HK-2 (cell line): ENCODE results near the gene VWA3B.
"Not testable (repeated sequence)": the region's sequence is repeated elsewhere in the genome, so short reads cannot be mapped to it uniquely, and the experiment has no call there.

ENCODE experiments used
- DNase-seq: peaks from one replicate; pipeline ENCODE4 v3.0.0-alpha.2; 2018; ENCODE audit not compliant: unreplicated experiment

The VWA3B gene

GRCh38 chr2:98086491-98087446, at the start of gene VWA3B:
Gene VWA3B (plus strand): TSS chr2:98087167. CDS start chr2:98093093, 5,926 bp downstream.
- no peak for DNase-seq

- DNase-seq, result no peak
Measured at GRCh38 chr2:98037206-98037605, 49.8 kb upstream of the VWA3B start.

GRCh38 chr2:98037666-98038336, 49.2 kb upstream of the VWA3B start:
- no peak for DNase-seq

- no peak for DNase-seq
Measured at GRCh38 chr2:98039085-98039756, 47.7 kb upstream of the VWA3B start.

- no peak for DNase-seq
Measured at GRCh38 chr2:98040331-98040939, 46.5 kb upstream of the VWA3B start.

- no peak for DNase-seq
Measured at GRCh38 chr2:98043101-98043500, 43.9 kb upstream of the VWA3B start.

GRCh38 chr2:98044730-98045129, 42.2 kb upstream of the VWA3B start:
- not testable (repeated sequence) for DNase-seq

GRCh38 chr2:98050070-98050469, 36.9 kb upstream of the VWA3B start:
- DNase-seq, result no peak

- DNase-seq, result no peak
Measured at GRCh38 chr2:98058191-98058975, 28.6 kb upstream of the VWA3B start.

- no peak for DNase-seq
Measured at GRCh38 chr2:98060277-98060676, 26.7 kb upstream of the VWA3B start.

- no peak for DNase-seq
Measured at GRCh38 chr2:98063291-98063854, 23.6 kb upstream of the VWA3B start.

GRCh38 chr2:98065808-98066207, 21.2 kb upstream of the VWA3B start:
- no peak for DNase-seq

- no peak for DNase-seq
Measured at GRCh38 chr2:98067160-98067559, 19.8 kb upstream of the VWA3B start.

GRCh38 chr2:98070081-98070480, 16.9 kb upstream of the VWA3B start:
- DNase-seq, result no peak

GRCh38 chr2:98072442-98072841, 14.5 kb upstream of the VWA3B start:
- DNase-seq, result no peak

- DNase-seq, result no peak
Measured at GRCh38 chr2:98078701-98079100, 8.3 kb upstream of the VWA3B start.

GRCh38 chr2:98084151-98084868, 2.7 kb upstream of the VWA3B start:
- DNase-seq, result no peak

- DNase-seq, result no peak
Measured at GRCh38 chr2:98084869-98085238, 2.1 kb upstream of the VWA3B start.

- DNase-seq, result no peak
Measured at GRCh38 chr2:98085649-98086048, 1.3 kb upstream of the VWA3B start.

GRCh38 chr2:98087447-98088020, 567 bp downstream of the VWA3B start:
- DNase-seq, result no peak
